GM18498 (cell line): ENCODE measurements around the gene SEC24D.

Experiments
- ATAC-seq: cut with Tn5 transposase; IDR thresholded peaks from one replicate; pipeline ENCODE4 v1.9.1; 2021; ENCODE audit warnings: mild to moderate bottlenecking, moderate library complexity; ENCODE audit not compliant: unreplicated experiment

SEC24D gene

GRCh38 chr4:118730683-118731082, 105.2 kb downstream of the SEC24D start:
- ATAC-seq: no peak

- no peak for ATAC-seq
Measured at GRCh38 chr4:118729287-118730286, 106.3 kb downstream of the SEC24D start.

GRCh38 chr4:118727360-118727759, 108.6 kb downstream of the SEC24D start:
- ATAC-seq: no peak

- ATAC-seq: no peak
Measured at GRCh38 chr4:118723369-118723768, 112.6 kb downstream of the SEC24D start.

GRCh38 chr4:118721752-118722151, 114.2 kb downstream of the SEC24D start:
- ATAC-seq: no peak

GRCh38 chr4:118718511-118719170, 117.3 kb downstream of the SEC24D start:
- no peak for ATAC-seq

- ATAC-seq: no peak
Measured at GRCh38 chr4:118716304-118716703, 119.6 kb downstream of the SEC24D start.

- ATAC-seq: no peak
Measured at GRCh38 chr4:118714682-118715081, 121.2 kb downstream of the SEC24D start.

GRCh38 chr4:118712872-118713271, 123.1 kb downstream of the SEC24D start:
- no peak for ATAC-seq

- ATAC-seq: no peak
Measured at GRCh38 chr4:118711052-118711451, 124.9 kb downstream of the SEC24D start.

- no peak for ATAC-seq
Measured at GRCh38 chr4:118703118-118703517, 132.8 kb downstream of the SEC24D start.

GRCh38 chr4:118684873-118685811, 150.8 kb downstream of the SEC24D start, which contains the start of gene METTL14:
TSS of gene METTL14 (plus strand) at chr4:118685392. CDS start at chr4:118685535, 143 bp downstream.
- ATAC-seq: peak; percentile 99

- ATAC-seq: no peak
Measured at GRCh38 chr4:118683513-118683912, 152.4 kb downstream of the SEC24D start.

GRCh38 chr4:118682928-118683327, 153.0 kb downstream of the SEC24D start:
- ATAC-seq: no peak

GRCh38 chr4:118680808-118681207, 155.1 kb downstream of the SEC24D start:
- no peak for ATAC-seq

GRCh38 chr4:118676128-118676527, 159.8 kb downstream of the SEC24D start:
- ATAC-seq: no peak
